Neuron (in vitro differentiated cells): ENCODE results near the gene EPHB1.
"Not testable (repeated sequence)": the region's sequence is repeated elsewhere in the genome, so short reads cannot be mapped to it uniquely, and the experiment has no call there.

Source experiments
- H2AFZ ChIP-seq: one replicate; pipeline ENCODE4 v1.6.1; 2013; ENCODE audit warnings: low read depth, mild to moderate bottlenecking, inconsistent platforms, low read length, moderate library complexity
- H3K27me3 ChIP-seq: one replicate; pipeline ENCODE4 v1.6.1; 2013; ENCODE audit warnings: low read length; ENCODE audit not compliant: insufficient read depth
- H3K36me3 ChIP-seq: one replicate; pipeline ENCODE4 v1.6.1; 2013; ENCODE audit warnings: low read length; ENCODE audit not compliant: insufficient read depth
- H3K4me1 ChIP-seq: one replicate; pipeline ENCODE4 v1.6.1; 2013; ENCODE audit warnings: low read length; ENCODE audit not compliant: insufficient read depth
- H3K4me3 ChIP-seq: 2 replicates; pipeline ENCODE4 v1.5.1; 2013; ENCODE audit warnings: mild to moderate bottlenecking, low read length, moderate library complexity
- H3K9me3 ChIP-seq: one replicate; pipeline ENCODE4 v1.6.1; 2013; ENCODE audit warnings: low read length

The EPHB1 gene

DNA sequence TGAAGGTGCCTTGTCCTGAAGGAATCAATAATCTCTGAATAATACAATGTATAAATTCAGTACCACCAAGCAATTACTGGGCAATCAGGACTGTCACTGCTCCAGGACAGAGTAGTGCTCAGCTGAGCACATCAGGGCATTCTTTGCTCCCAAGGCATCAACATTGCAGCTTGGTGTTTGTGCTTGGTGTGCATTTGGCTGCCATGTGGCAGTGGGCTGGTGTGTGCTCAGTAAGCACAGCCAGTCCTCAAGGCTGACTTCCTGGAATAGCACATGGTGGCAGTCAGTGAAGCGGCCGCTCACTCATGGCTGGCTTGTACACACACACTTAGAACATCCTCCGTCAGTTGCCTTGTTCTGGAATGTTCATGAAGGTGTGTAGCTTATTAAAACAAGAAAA lies 217.0 kb downstream of the EPHB1 start:
- Histone ChIP-seq H3K9me3 (no peaks in the 10 kb centered on the region), H3K4me1 (no peaks in the 10 kb centered on the region), H2AFZ (no peak overlapping the region), H3K27me3 (no peaks in the 10 kb centered on the region), H3K4me3 (no peak overlapping the region), H3K36me3 (no peaks in the 10 kb centered on the region)

DNA sequence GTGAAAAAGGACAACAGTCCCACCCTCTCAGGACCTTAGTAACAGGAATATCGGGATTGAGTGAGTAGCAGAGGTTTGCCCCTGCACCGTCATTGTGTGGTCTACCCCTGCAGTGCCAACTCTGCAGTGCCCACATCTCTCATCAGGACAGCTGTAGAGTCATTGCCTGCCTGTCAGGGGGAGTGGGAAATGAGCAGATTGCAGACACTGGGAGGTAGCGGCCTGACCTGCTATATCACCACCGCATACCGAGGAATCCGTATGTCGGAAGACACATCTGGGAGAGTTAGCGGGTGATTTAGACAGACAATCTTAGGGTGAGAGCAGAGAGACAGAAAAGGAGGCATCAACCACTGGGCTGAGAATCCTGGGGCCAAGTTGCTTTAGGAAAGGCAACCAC lies 218.1 kb downstream of the EPHB1 start:
- H3K4me3 ChIP-seq = no peak overlapping the region
- H3K9me3 ChIP-seq = no peaks in the 10 kb centered on the region
- H3K27me3 ChIP-seq = no peaks in the 10 kb centered on the region
- no peaks in the 10 kb centered on the region for H3K36me3 ChIP-seq
- no peak overlapping the region for H2AFZ ChIP-seq
- no peaks in the 10 kb centered on the region for H3K4me1 ChIP-seq

DNA sequence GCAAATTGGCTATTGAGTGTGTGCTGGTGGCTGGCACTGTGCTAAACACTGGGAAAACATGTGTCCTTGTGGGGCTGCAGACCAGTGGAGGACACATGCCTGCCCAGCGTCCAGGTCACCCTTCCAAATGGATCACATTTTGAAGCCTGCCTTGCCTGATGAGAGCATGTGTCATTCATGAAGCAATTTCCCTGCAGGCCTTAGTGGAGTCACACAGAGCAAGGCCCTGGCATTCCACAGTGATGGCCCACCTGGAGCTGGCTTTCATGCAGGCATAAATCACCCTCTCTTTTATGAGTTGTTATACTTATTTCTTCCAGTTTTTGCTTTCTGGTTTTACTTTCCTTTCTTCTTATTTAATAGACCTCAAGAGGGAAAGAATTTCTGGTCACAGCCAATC lies 219.5 kb downstream of the EPHB1 start:
- Histone ChIP-seq H3K9me3 (no peaks in the 10 kb centered on the region), H2AFZ (no peak overlapping the region), H3K36me3 (no peaks in the 10 kb centered on the region), H3K27me3 (no peaks in the 10 kb centered on the region), H3K4me1 (no peaks in the 10 kb centered on the region), H3K4me3 (no peak overlapping the region)

DNA sequence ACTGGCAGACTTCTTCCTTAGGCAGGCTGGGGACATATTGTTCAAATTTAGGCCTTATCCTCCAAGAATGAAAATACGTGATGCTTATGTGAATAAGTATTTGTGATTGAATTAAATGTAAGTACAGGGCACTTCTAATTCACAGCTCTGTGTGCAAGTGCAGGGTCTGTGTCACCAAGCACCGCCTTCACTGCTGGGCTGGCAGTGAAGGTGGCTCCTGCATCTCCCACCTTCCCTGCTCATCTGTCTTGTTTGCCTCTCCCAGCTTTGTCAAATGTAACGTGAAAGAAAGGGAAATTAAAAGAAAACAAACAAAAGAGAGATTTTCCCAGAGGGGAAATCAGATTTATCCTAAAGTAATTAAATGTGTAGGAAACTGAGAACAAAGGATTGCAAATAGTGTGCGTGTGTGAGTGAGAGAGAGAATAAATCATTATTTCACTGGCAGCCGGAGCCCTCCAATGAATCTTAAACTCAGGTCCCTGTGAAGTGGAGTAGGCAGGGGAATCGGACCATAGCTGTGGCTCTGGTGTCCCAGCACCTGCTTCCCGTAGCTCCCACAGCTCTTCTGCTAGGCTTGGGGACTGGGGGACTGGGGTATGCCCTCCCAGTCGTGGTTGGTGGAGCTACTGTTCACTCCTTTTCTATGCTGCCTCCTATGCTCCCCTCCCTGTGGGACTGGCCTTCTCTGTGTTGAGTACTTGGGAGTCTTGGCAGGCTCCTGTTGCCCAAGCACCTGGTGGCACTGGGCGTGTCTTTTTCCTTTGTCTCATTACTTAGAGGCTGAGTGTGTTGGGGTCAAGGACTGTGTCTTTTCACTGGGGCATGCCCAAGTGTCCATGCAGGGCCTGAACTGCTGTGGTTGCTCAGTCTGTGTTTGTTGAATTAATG lies 222.2 kb downstream of the EPHB1 start:
- Histone ChIP-seq H3K4me3 (no peak overlapping the region), H3K36me3 (no peaks in the 10 kb centered on the region), H2AFZ (no peak overlapping the region), H3K27me3 (no peaks in the 10 kb centered on the region), H3K4me1 (no peaks in the 10 kb centered on the region), H3K9me3 (no peaks in the 10 kb centered on the region)

DNA sequence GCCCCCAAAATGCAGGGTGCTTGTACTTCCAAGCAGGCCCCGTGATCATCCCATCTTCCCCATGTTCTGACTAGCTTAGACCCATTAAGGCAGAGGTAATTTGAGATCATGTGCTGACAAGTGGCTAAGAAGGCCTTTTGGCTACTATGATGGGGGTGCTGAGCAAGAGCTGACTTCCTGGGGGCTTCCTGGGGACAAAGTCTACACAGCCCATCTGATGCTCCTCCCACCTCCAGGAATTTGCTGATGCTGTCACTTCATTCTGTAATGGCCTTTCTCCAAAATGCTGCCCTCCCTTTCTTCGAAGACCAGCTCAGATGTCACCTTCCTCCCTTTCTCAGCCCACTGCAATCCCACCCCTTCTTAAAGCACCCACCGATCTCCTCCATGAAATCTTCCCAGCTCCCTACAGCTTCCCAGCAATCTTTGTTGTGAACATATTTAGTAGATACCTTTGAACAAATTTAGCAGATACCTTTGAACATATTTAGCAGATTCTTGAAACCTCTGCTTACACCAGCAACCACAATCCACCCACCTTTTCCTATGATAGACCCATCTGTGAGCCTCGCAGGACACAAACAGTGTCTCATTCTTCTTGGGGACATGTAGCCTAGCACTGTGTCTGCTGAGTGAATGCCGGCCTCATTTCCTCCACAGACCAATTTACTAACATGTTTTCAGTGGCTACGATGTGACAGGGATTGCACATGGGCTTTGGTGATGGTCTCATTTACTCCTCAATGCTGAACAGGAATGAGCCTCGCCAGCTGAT lies 223.3 kb downstream of the EPHB1 start:
- Histone ChIP-seq H3K4me3 (no peak overlapping the region), H3K36me3 (no peaks in the 10 kb centered on the region), H3K9me3 (no peaks in the 10 kb centered on the region), H3K27me3 (no peaks in the 10 kb centered on the region), H2AFZ (no peak overlapping the region), H3K4me1 (no peaks in the 10 kb centered on the region)

DNA sequence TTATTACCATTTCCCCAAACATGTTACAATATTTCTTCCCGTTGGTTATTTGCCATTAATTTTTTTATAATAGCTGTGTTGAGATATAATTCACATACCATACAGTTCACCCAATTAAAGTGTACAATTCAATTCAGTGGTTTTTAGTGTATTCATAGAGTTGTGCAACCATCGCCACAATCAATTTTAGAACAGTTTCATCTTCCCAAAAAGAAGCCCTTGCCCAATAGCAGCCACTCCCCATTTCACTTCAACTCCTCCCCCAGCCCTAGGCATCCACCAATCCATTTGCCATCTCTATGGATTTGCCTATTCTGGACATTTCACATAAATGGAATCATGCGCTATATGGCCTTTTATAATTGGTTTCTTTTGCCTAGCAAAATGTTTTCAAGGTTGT lies 225.1 kb downstream of the EPHB1 start:
- Histone ChIP-seq H3K27me3 (no peaks in the 10 kb centered on the region), H3K9me3 (no peaks in the 10 kb centered on the region), H3K4me1 (no peaks in the 10 kb centered on the region), H3K4me3 (no peak overlapping the region), H2AFZ (no peak overlapping the region), H3K36me3 (no peaks in the 10 kb centered on the region)

DNA sequence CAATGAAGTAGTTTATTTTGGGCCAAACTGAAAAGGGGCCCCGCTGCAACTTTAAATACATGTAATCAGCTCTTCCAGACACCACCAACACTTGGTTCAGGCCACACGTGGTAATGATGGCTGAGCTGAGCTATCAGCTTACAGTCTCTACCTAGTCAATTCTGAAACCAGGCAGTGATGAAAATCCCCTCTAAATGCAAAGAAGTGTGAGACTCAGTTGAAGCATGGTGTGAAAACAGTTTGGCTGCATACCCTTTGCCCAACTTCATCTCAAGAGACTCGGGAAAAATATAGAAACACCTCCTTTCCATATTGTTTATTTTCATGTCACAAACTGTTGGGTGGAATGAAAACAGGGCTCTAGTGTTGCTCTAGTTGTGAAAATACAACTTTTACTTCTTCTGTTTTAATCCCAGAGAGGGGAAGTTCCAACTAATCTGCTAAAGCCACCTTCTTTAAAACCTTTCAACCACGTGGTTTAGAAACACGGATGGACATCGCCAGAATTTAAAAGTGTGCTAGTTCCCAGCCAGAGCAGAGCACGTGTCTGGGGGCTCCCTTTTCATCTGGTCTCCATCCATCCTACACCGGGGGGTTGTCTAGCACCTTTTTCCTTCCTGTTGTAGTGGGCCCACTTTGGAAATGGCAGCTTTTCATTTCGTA lies 229.1 kb downstream of the EPHB1 start:
- H3K36me3 ChIP-seq = no peaks in the 10 kb centered on the region
- H3K4me1 ChIP-seq = no peaks in the 10 kb centered on the region
- H3K9me3 ChIP-seq = no peaks in the 10 kb centered on the region
- H3K27me3 ChIP-seq = no peaks in the 10 kb centered on the region
- no peak overlapping the region for H2AFZ ChIP-seq
- no peak overlapping the region for H3K4me3 ChIP-seq

DNA sequence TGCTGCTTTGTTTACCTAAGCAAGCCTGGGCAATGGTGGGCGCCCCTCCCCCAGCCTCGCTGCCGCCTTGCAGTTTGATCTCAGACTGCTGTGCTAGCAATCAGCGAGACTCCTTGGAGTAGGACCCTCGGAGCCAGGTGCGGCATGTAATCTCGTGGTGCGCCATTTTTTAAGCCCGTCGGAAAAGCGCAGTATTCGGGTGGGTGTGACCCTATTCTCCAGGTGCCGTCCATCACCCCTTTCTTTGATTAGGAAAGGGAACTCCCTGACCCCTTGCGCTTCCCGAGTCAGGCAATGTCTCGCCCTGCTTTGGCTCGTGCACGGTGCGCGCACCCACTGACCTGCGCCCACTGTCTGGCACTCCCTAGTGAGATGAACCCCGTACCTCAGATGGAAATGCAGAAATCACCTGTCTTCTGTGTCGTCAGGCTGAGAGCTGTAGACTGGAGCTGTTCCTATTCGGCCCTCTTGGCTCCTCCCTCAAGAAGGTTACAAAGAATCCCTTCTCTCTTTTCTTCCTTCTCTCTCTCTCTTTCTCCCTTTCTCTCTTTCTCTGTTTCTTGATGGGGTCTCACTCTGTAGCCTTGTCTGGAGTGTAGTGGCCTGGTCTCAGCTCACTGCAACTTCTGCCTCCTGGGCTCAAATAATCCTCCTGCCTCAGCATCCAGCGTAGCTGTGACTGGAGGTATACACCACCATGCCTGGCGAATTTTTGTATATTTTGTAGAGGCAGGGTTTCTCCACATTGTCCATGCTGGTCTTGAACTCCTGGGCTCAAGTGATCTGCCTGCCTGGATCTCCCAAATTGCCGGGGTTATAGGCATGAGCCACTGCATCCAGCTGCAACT lies 235.9 kb downstream of the EPHB1 start:
- not testable (repeated sequence) for H2AFZ ChIP-seq, H3K4me3 ChIP-seq, H3K36me3 ChIP-seq, H3K27me3 ChIP-seq, H3K4me1 ChIP-seq, H3K9me3 ChIP-seq

DNA sequence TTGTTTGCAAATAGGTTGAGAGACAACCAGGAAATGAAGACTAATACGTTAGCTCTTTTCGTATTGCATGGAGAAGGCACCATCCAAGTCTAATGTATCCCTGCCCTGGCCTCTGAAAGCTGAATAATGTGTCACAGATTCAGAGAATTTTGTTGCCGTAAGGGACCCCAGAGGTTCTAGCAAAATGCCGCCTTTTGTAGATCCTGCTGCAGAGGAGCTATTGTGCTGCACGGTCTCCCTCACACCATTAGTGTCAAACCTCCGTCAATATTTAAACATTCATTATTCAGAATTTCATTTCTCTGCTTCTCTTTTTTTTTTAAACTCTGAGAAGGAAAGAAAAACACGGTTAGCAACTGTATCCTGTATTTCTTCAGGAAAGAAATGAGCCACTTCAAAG lies 238.7 kb downstream of the EPHB1 start:
- peaks cover 5% of the 10 kb centered on the region for H3K4me1 ChIP-seq
- no peaks in the 10 kb centered on the region for H3K36me3 ChIP-seq
- no peaks in the 10 kb centered on the region for H3K9me3 ChIP-seq
- H2AFZ ChIP-seq = no peak overlapping the region
- no peak overlapping the region for H3K4me3 ChIP-seq
- no peaks in the 10 kb centered on the region for H3K27me3 ChIP-seq

DNA sequence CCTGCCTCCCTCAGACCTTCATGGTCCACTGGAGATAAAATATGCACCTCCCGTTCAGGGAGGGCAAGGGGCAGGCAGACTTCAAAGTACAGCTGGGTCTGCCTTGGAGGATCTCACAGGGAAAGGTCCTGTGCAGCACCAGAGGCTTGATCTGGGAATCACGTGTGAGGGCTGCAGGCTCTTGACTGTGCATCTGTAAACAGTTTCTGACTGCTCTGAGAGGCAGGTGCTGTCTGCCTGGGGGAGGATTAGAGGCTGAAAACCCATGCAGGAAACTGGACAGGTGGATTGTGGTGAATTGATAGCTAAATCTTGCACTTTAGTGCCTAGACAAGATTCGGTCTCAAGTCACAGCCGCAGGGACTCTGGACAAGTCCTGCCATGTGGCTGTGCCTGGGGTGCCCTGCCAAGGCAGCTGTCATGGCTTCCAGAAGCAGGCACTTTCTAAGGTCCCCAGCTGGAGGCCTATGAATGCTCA lies 239.3 kb downstream of the EPHB1 start:
- no peaks in the 10 kb centered on the region for H3K27me3 ChIP-seq

DNA sequence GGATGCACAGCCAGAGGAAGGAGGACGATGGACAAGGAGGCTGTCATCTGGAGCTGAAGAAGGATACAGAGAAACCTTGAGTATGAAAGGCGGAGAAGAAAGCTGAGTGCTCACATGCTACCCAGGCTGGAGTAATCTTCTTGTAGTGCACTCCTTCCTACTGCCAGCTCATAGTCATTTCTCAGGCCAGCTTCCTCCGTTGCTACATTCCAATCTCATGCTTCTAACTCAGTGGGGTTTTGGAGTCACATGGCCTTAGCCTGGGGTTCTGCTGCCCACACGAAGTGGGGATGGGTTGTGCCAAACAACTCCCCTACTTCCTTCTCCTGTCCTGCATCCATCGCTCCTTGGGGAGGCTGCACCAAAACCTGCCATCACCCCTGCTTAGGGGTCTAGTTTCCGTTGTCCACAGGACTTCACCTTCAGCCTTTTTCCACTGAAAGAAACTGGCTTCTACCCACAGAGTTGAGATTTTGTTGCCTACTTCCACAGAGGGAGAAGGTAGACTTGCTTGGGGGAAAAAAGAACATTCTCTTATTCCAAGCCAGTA lies 239.9 kb downstream of the EPHB1 start:
- H2AFZ ChIP-seq = no peak overlapping the region
- no peak overlapping the region for H3K4me3 ChIP-seq
- H3K27me3 ChIP-seq = no peaks in the 10 kb centered on the region
- no peaks in the 10 kb centered on the region for H3K36me3 ChIP-seq
- H3K9me3 ChIP-seq = no peaks in the 10 kb centered on the region
- H3K4me1 ChIP-seq = peaks cover 5% of the 10 kb centered on the region

More for the DNA sequence above, 239.3 kb downstream of the EPHB1 start:
- Histone ChIP-seq H3K4me1 (peaks cover 5% of the 10 kb centered on the region), H3K4me3 (no peak overlapping the region), H2AFZ (no peak overlapping the region), H3K9me3 (no peaks in the 10 kb centered on the region), H3K36me3 (no peaks in the 10 kb centered on the region)

DNA sequence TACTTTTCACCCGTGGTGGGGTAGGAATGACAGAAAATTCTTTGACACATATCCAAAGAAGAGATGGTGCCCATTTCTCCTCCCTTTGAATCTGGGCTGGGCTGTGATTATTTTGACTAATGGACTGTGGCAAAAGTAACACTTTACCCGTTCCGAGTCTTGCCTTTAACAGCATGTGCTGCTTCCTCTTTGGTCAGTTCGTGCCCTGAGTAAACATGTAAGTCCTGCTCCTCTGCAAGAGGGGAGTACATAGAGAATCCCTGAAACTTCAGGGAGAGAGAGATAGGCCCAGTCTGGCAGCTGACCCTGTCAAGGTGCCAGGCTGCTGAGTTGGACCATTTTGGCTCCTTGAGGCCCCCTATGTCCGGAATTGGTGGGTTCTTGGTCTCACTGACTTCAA lies 243.1 kb downstream of the EPHB1 start:
- H3K27me3 ChIP-seq = no peaks in the 10 kb centered on the region
- H2AFZ ChIP-seq = no peak overlapping the region
- H3K4me3 ChIP-seq = no peak overlapping the region
- H3K9me3 ChIP-seq = no peaks in the 10 kb centered on the region
- H3K4me1 ChIP-seq = peaks cover 5% of the 10 kb centered on the region
- H3K36me3 ChIP-seq = no peaks in the 10 kb centered on the region
